Naive thymus-derived CD4-positive, alpha-beta T cell (primary cell): ENCODE results near the gene TPD52L2. TPM values are rescaled to one million over a fixed set of nuclear protein-coding genes. Genes with fewer than 3 reads are reported as not detected.
"Not testable (repeated sequence)": the region's sequence is repeated elsewhere in the genome, so short reads cannot be mapped to it uniquely, and the experiment has no call there.

Experiments
- ATAC-seq: fragments of 150-1000 bp; cut with Tn5 transposase; 2 replicates; pipeline ENCODE4 v1.10.0; 2021; ENCODE audit warnings: mild to moderate bottlenecking, moderate library complexity
- CTCF ChIA-PET: fragments of 350-600 bp; sonication (Branson Sonifier 250); formaldehyde crosslinking; loops from one replicate; lab custom pipeline; 2021; ENCODE audit warnings: antibody characterized with exemption; lab: Charles Lee
- POLR2A ChIA-PET: fragments of 350-600 bp; sonication (Branson Sonifier 250); formaldehyde crosslinking; loops from one replicate; lab custom pipeline; 2021; ENCODE audit warnings: antibody characterized with exemption, inconsistent platforms; lab: Charles Lee
- DNase-seq, 9 donors: peaks; one replicate each; pipeline versions ENCODE4 v3.0.0 to v3.0.0-alpha.2; 2020 to 2022; ENCODE audit warnings: mixed read lengths in 1 of 9
- H3K27ac ChIP-seq: one replicate; pipeline ENCODE4 v1.7.0; 2013; ENCODE audit warnings: mild to moderate bottlenecking, low read depth, low read length, moderate library complexity
- H3K27me3 ChIP-seq, 2 donors: one replicate each; pipeline ENCODE4 v1.7.0; 2013; ENCODE audit warnings: low read length in 2 of 2, mild to moderate bottlenecking in 2 of 2, moderate library complexity in 2 of 2; ENCODE audit not compliant: control insufficient read depth in 2 of 2, insufficient read depth in 2 of 2
- H3K36me3 ChIP-seq, 3 experiments: 1 replicate in 2 of 3; 2 replicates in 1 of 3; pipeline ENCODE4 v1.7.0; 2013; ENCODE audit warnings: low read length in 3 of 3, mild to moderate bottlenecking in 3 of 3, moderate library complexity in 1 of 3; ENCODE audit not compliant: insufficient read depth in 3 of 3, control insufficient read depth in 2 of 3
- H3K4me1 ChIP-seq, 2 donors: one replicate each; pipeline ENCODE4 v1.7.0; 2013; ENCODE audit warnings: low read length in 2 of 2, mild to moderate bottlenecking in 2 of 2, moderate library complexity in 1 of 2; ENCODE audit not compliant: control insufficient read depth in 2 of 2, insufficient read depth in 2 of 2
- H3K4me3 ChIP-seq: 2 replicates; pipeline ENCODE4 v1.7.0; 2013; ENCODE audit warnings: mild to moderate bottlenecking, low read length
- H3K9me3 ChIP-seq, 3 experiments: 1 replicate in 2 of 3; 2 replicates in 1 of 3; pipeline ENCODE4 v1.7.0; 2013; ENCODE audit warnings: low read length in 3 of 3; ENCODE audit not compliant: control insufficient read depth in 2 of 3
- H3K27ac Mint-ChIP-seq, 9 donors: one replicate each; pipeline ENCODE4 v1.8.0; 2020 to 2022; ENCODE audit warnings: mixed read lengths in 9 of 9, mild to moderate bottlenecking in 8 of 9, moderate library complexity in 5 of 9, inconsistent platforms in 2 of 9
- H3K27me3 Mint-ChIP-seq, 5 donors: one replicate each; pipeline ENCODE4 v1.8.0; 2021 to 2022; ENCODE audit warnings: mixed read lengths in 5 of 5, mild to moderate bottlenecking in 1 of 5
- H3K36me3 Mint-ChIP-seq, 5 donors: one replicate each; pipeline ENCODE4 v1.8.0; 2020 to 2022; ENCODE audit warnings: mixed read lengths in 5 of 5, mild to moderate bottlenecking in 3 of 5, inconsistent platforms in 1 of 5
- H3K4me1 Mint-ChIP-seq, 7 donors: one replicate each; pipeline ENCODE4 v1.8.0; 2020 to 2022; ENCODE audit warnings: mixed read lengths in 7 of 7, mild to moderate bottlenecking in 3 of 7, inconsistent platforms in 1 of 7
- H3K4me3 Mint-ChIP-seq, 10 donors: one replicate each; pipeline ENCODE4 v1.8.0; 2020 to 2022; ENCODE audit warnings: mild to moderate bottlenecking in 10 of 10, mixed read lengths in 10 of 10, moderate library complexity in 6 of 10, inconsistent platforms in 2 of 10
- H3K9me3 Mint-ChIP-seq, 11 donors: one replicate each; pipeline ENCODE4 v1.8.0; 2020 to 2022; ENCODE audit warnings: mixed read lengths in 11 of 11, mild to moderate bottlenecking in 4 of 11, inconsistent platforms in 1 of 11, moderate library complexity in 1 of 11
- intact Hi-C, 2 donors: fragments of 100-400 bp; cut with micrococcal nuclease; formaldehyde crosslinking; loops; one replicate each; pipeline ENCODE4 v1.15.1; 2023
- polyA plus RNA-seq, 2 donors: library from polyadenylated mRNA; unstranded; fragments of 300-500 nt; fragmentation: Illumina TruSeq; gene quantifications; one replicate each; pipeline ENCODE4 v1.2.3, GENCODE V29; 2021
- total RNA-seq, 6 experiments: library from RNA in 5 of 6; stranded (reverse) in 5 of 6; gene quantifications; 1 replicate in 5 of 6; 2 replicates in 1 of 6; pipeline ENCODE4 v1.2.3 and lab custom pipeline; 2021 to 2026

Gene TPD52L2
- total and polyA plus RNA-seq, 7 experiments from 2014 or later, result 33.7 to 84.0 (median 47.5) TPM

GRCh38 chr20:63873477-63873971, 8.5 kb downstream of the TPD52L2 start:
- H3K9me3 Mint-ChIP-seq, result no peaks in the 10 kb centered on the region
- peak overlapping the region in 1 of 10 donors; percentile 35 for H3K4me3 Mint-ChIP-seq
- ATAC-seq (peak; percentile 88), DNase-seq (peak in 1 of 9 donors; percentile 45)
- peaks cover 3 to 14% (median 6%) of the 10 kb centered on the region in 7 donors for H3K4me1 Mint-ChIP-seq
- H3K4me1 ChIP-seq, result no peaks in the 10 kb centered on the region
- intact Hi-C loops, result no loop called here
- H3K27me3 ChIP-seq, result no peaks in the 10 kb centered on the region
- H3K9me3 ChIP-seq, result no peaks in the 10 kb centered on the region
- no peaks in the 10 kb centered on the region for H3K27me3 Mint-ChIP-seq
- H3K36me3 Mint-ChIP-seq, result peaks cover 10 to 37% (median 17%) of the 10 kb centered on the region in 5 donors
- CTCF ChIA-PET, result interaction anchor here (0.6 kb wide), 1 partner anchor 1094 kb away, joined by 4 read pairs; no protein-coding TSS in a partner anchor
- no peak overlapping the region for H3K4me3 ChIP-seq
- H3K36me3 ChIP-seq, result peaks cover 9 to 80% (median 18%) of the 10 kb centered on the region in 3 experiments
- POLR2A ChIA-PET, result interaction anchor here (2.8 kb wide), 1 partner anchor 9 kb away, joined by 11 read pairs; the partner anchor contains the start of gene TPD52L2
- H3K27ac Mint-ChIP-seq, result peak overlapping the region in 1 of 9 donors; percentile 85
- H3K27ac ChIP-seq, result no peak overlapping the region

DNA sequence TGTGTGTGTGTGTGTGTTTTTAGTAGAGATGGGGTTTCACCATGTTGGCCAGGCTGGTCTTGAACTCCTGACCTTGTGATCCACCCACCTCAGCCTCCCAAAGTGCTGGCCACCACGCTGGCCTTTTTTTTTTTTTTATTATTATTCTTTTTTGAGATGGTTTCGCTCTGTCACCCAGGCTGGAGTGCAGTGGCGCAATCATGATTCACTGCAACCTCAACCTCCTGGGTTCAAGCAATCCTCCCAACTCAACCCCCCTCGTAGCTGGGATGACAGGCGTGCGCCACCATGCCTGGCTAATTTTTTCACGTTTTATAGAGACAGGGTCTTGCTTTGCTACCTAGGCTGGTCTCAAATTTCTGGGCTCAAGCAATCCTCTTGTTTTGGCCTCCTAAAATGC, 9.2 kb downstream of the TPD52L2 start:
- H3K27me3 ChIP-seq, H3K4me3 Mint-ChIP-seq, DNase-seq, H3K9me3 Mint-ChIP-seq, CTCF ChIA-PET, H3K9me3 ChIP-seq, intact Hi-C loops, H3K4me3 ChIP-seq, H3K27me3 Mint-ChIP-seq, H3K4me1 ChIP-seq, H3K27ac ChIP-seq: not testable (repeated sequence)
- peak; percentile 24 for ATAC-seq
- POLR2A ChIA-PET, result interaction anchor here (0.8 to 2.8 kb wide), 2 partner anchors 9 to 217 kb away, joined by 4 to 11 read pairs; partner anchors contain the start of gene TPD52L2
- H3K4me1 Mint-ChIP-seq, result peaks cover 2 to 14% (median 4%) of the 10 kb centered on the region in 7 donors
- peaks cover 7 to 34% (median 17%) of the 10 kb centered on the region in 5 donors for H3K36me3 Mint-ChIP-seq
- peak overlapping the region in 2 of 9 donors; percentile 43 to 53 for H3K27ac Mint-ChIP-seq
- peaks cover 9 to 73% (median 15%) of the 10 kb centered on the region in 3 experiments for H3K36me3 ChIP-seq

DNA sequence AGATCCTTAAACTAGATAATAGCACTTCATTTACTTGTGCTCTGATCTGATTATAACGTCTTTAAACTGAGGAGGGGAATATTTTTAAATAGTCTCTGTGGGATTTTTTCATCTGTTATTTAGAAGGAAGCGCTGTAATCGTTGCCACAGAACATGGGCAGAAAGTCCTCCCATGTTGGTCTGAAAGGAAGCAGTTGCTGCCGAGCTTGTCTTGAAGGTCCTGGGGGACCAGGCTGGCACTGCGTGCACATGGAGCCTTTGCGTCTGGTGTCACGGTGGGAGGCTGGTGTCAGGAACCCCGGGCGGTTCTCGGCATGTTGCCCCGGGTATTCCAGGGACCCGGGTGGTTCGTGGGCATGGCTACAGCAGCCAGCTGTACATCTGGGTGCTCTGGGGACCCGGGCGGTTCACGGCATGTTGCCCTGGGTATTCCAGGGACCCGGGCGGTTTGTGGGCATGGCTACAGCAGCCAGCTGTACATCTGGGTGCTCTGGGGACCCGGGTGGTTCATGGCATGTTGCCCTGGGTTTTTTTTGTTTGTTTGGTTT, 11.5 kb downstream of the TPD52L2 start:
- Mint-ChIP-seq H3K36me3 (peaks cover 4 to 28% (median 14%) of the 10 kb centered on the region in 5 donors), H3K4me1 (peaks cover 0 to 14% (median 3%) of the 10 kb centered on the region in 7 donors), H3K27ac (no peak overlapping the region), H3K9me3 (no peaks in the 10 kb centered on the region), H3K4me3 (no peak overlapping the region), H3K27me3 (no peaks in the 10 kb centered on the region)
- intact Hi-C loops, result no loop called here
- no peak for DNase-seq
- H3K9me3 ChIP-seq, result no peaks in the 10 kb centered on the region
- H3K27ac ChIP-seq, result no peak overlapping the region
- ChIA-PET CTCF (no interaction called here), POLR2A (interaction anchor here (0.9 to 2.8 kb wide), 2 partner anchors 12 to 20 kb away, joined by 4 to 11 read pairs; partner anchors contain the start of gene TPD52L2)
- H3K27me3 ChIP-seq, result no peaks in the 10 kb centered on the region
- no peaks in the 10 kb centered on the region for H3K4me1 ChIP-seq
- no peak for ATAC-seq
- H3K36me3 ChIP-seq, result peaks cover 4 to 63% (median 9%) of the 10 kb centered on the region in 3 experiments
- no peak overlapping the region for H3K4me3 ChIP-seq

DNA sequence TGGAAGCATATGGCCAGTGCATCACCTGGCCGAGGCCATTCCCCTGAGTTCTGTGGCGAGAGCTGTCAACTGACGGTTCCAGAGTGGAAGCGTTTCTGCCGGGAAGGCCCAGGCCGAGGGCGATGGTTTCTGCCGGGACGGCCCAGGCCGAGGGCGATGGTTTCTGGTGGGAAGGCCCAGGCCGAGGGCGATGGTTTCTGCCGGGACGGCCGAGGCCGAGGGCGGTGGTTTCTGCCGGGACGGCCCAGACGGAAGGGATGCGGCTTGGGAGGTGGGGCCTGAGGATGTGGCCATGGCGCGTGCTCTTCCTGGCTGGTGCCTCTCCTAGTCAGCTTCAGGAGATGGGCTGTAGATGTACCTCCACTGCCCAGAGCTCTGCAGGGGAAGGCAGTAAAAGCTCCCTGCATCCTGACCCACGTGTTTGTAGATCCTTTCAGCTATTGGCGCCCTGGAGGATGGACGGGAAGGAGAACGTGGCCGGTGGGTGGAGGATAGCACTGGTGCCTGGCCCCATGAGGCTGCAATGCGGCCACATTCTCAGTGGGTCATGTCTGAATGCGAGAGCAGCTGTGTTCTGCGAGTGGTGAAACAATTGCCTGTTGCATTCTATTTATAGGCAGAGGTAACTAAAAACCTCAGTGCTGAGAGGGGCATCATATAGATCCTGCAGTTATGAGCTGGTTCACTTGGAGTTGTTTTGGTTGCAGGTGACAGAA, 12.8 kb downstream of the TPD52L2 start:
- peaks cover 4 to 28% (median 14%) of the 10 kb centered on the region in 5 donors for H3K36me3 Mint-ChIP-seq
- H3K4me1 Mint-ChIP-seq, result peaks cover 0 to 10% (median 5%) of the 10 kb centered on the region in 7 donors
- H3K4me3 Mint-ChIP-seq, result no peak overlapping the region
- H3K9me3 Mint-ChIP-seq, result no peaks in the 10 kb centered on the region
- H3K27ac Mint-ChIP-seq, result no peak overlapping the region
- Histone ChIP-seq H3K4me1 (no peaks in the 10 kb centered on the region), H3K27me3 (no peaks in the 10 kb centered on the region), H3K4me3 (no peak overlapping the region), H3K9me3 (no peaks in the 10 kb centered on the region), H3K27ac (no peak overlapping the region), H3K36me3 (peaks cover 4 to 66% (median 9%) of the 10 kb centered on the region in 3 experiments)
- intact Hi-C loops, result no loop called here
- DNase-seq, result no peak
- ATAC-seq, result no peak
- ChIA-PET POLR2A (interaction anchor here (1.0 kb wide), 1 partner anchor 8 kb away, joined by 4 read pairs; no protein-coding TSS in a partner anchor), CTCF (no interaction called here)
- no peaks in the 10 kb centered on the region for H3K27me3 Mint-ChIP-seq

- Mint-ChIP-seq H3K4me1 (peaks cover 0 to 6% (median 3%) of the 10 kb centered on the region in 7 donors), H3K4me3 (no peak overlapping the region), H3K27ac (no peak overlapping the region), H3K27me3 (no peaks in the 10 kb centered on the region), H3K36me3 (peaks cover 4 to 24% (median 10%) of the 10 kb centered on the region in 5 donors), H3K9me3 (no peaks in the 10 kb centered on the region)
- no peak for DNase-seq
- ChIA-PET CTCF (no interaction called here), POLR2A (no interaction called here)
- no peak for ATAC-seq
- peaks cover 0 to 69% (median 6%) of the 10 kb centered on the region in 3 experiments for H3K36me3 ChIP-seq
- intact Hi-C loops, result no loop called here
- H3K4me1 ChIP-seq, result no peaks in the 10 kb centered on the region
- no peak overlapping the region for H3K4me3 ChIP-seq
- no peaks in the 10 kb centered on the region for H3K27me3 ChIP-seq
- H3K27ac ChIP-seq, result no peak overlapping the region
- H3K9me3 ChIP-seq, result no peaks in the 10 kb centered on the region
Observed at GRCh38 chr20:63878899-63879663, 14.0 kb downstream of the TPD52L2 start.

GRCh38 chr20:63880901-63881300, 15.8 kb downstream of the TPD52L2 start:
- CTCF ChIA-PET, H3K27me3 ChIP-seq, H3K4me1 ChIP-seq, DNase-seq, H3K27ac Mint-ChIP-seq, H3K27ac ChIP-seq, H3K4me1 Mint-ChIP-seq, H3K9me3 ChIP-seq, H3K4me3 Mint-ChIP-seq, H3K9me3 Mint-ChIP-seq, H3K27me3 Mint-ChIP-seq, ATAC-seq, intact Hi-C loops, H3K4me3 ChIP-seq: not testable (repeated sequence)
- POLR2A ChIA-PET, result interaction anchor here (0.7 kb wide), 1 partner anchor 154 kb away, joined by 4 read pairs; no protein-coding TSS in a partner anchor
- H3K36me3 ChIP-seq, result peaks cover 0 to 71% (median 3%) of the 10 kb centered on the region in 3 experiments
- peaks cover 3 to 11% (median 6%) of the 10 kb centered on the region in 5 donors for H3K36me3 Mint-ChIP-seq
